ENCODE data around the gene DOCK7. TPM values are rescaled to one million over a fixed set of nuclear protein-coding genes. Genes with fewer than 3 reads are reported as not detected.

The DOCK7 gene
- total and polyA plus RNA-seq, 2 of the 8 experiments (the other 6 are each of a cell fraction or from before 2014, with no cell fraction given) = 10.2 to 33.7 TPM

GRCh38 chr1:62716397-62716796, 28.2 kb upstream of the DOCK7 start:
- ChIA-PET POLR2A (ENCODE audit: partially characterized antibody) (interaction anchor here (0.6 to 1.1 kb wide), 2 partner anchors 27 to 37 kb away, joined by 3 read pairs; no protein-coding TSS in a partner anchor), CTCF (ENCODE audit: partially characterized antibody) (interaction anchor here (1.1 kb wide), 1 partner anchor 11 kb away, joined by 3 read pairs; no protein-coding TSS in a partner anchor)
- H3K56ac ChIP-seq (replicated peaks; ENCODE audit: insufficient read length, low read depth, low read length) = no peak overlapping the region
- no peak overlapping the region for H4K91ac ChIP-seq (replicated peaks; ENCODE audit: insufficient read length, low read length)
- H3K9ac ChIP-seq (replicated peaks in 1 of 4; ENCODE audit: extremely low read depth in 1 of 4, low read depth in 3 of 4, low read length in 3 of 4) = no peak overlapping the region
- no peak overlapping the region for H3K4me2 ChIP-seq (ENCODE audit: insufficient read depth in 1 of 2, low read depth in 2 of 2, low read length in 2 of 2)
- H3K27me3 ChIP-seq (replicated peaks in 1 of 4; ENCODE audit: control insufficient read depth in 3 of 4, extremely low read depth in 1 of 4, insufficient read depth in 3 of 4, low read length in 3 of 4) = no peaks in the 10 kb centered on the region
- H2BK120ac ChIP-seq (replicated peaks; ENCODE audit: low read depth, low read length) = no peak overlapping the region
- H3K4me1 ChIP-seq (replicated peaks in 1 of 4; ENCODE audit: control insufficient read depth in 3 of 4, insufficient read depth in 4 of 4, low read length in 3 of 4) = peaks cover 0 to 5% (median 0%) of the 10 kb centered on the region in 4 experiments; a peak in 1 of 7 replicates
- no peak overlapping the region for H3K4me3 ChIP-seq (ENCODE audit: extremely low read depth in 1 of 4, insufficient read depth in 2 of 4, low read depth in 3 of 4, low read length in 4 of 4)
- WGBS, 2 experiments (ENCODE audit: extremely low coverage in 1 of 2, insufficient coverage in 1 of 2, insufficient read length in 1 of 2, insufficient replicate concordance in 2 of 2, low coverage in 1 of 2, low lambda C conversion rate in 2 of 2, missing lambda C conversion rate in 1 of 2) = 87% methylated on average over 3 of the region's 3 CpGs; no CpG with 5 or more reads in 1 of the 2 experiments
- H3K23me2 ChIP-seq (ENCODE audit: low read depth, low read length) = no peaks in the 10 kb centered on the region
- H3K27ac ChIP-seq (ENCODE audit: low read depth, low read length) = no peak overlapping the region
- H3K14ac ChIP-seq (ENCODE audit: insufficient read length) = no peak overlapping the region
- no peak overlapping the region for H3K4ac ChIP-seq (replicated peaks; ENCODE audit: insufficient read length, low read depth, low read length)
- H2BK15ac ChIP-seq (ENCODE audit: low read length) = no peak overlapping the region
- H3K18ac ChIP-seq (ENCODE audit: extremely low read depth, low read length) = no peak overlapping the region
- no peaks in the 10 kb centered on the region for H3K36me3 ChIP-seq (ENCODE audit: control insufficient read depth in 2 of 4, insufficient read depth in 4 of 4, low read length in 3 of 4)
- H3K79me2 ChIP-seq (ENCODE audit: control insufficient read depth in 1 of 2, insufficient read depth in 2 of 2, low read length in 2 of 2) = no peaks in the 10 kb centered on the region
- H2BK12ac ChIP-seq (ENCODE audit: low read depth, low read length) = no peak overlapping the region
- no peak overlapping the region for H2BK5ac ChIP-seq (ENCODE audit: low read depth, low read length)
- H3K9me3 ChIP-seq (ENCODE audit: insufficient read depth in 2 of 2, low read depth in 1 of 2, low read length in 1 of 2) = no peaks in the 10 kb centered on the region
- H4K8ac ChIP-seq (ENCODE audit: extremely low read depth, insufficient read depth, low read length) = no peak overlapping the region
- no peaks in the 10 kb centered on the region for H3K79me1 ChIP-seq (ENCODE audit: low read depth, low read length)
- DNase-seq (ENCODE audit: low read depth in 1 of 2, low spot score in 2 of 2) (no peak), FAIRE-seq (no peak)
- no peaks in the 10 kb centered on the region for H4K20me1 ChIP-seq (replicated peaks in 1 of 2; ENCODE audit: control insufficient read depth in 1 of 2, insufficient read depth in 2 of 2, low read length in 2 of 2)
- H3K23ac ChIP-seq (ENCODE audit: insufficient read length) = no peak overlapping the region
- H2AFZ ChIP-seq (ENCODE audit: low read length) = no peak overlapping the region
- no peak overlapping the region for H2AK5ac ChIP-seq (ENCODE audit: low read depth, low read length)
- no peak overlapping the region for H4K5ac ChIP-seq (ENCODE audit: insufficient read length, low read depth, low read length)
- no peak overlapping the region for H2BK20ac ChIP-seq (ENCODE audit: low read length)
- no peak for TF ChIP-seq EP300 (IDR thresholded peaks at IDR 0.05; ENCODE audit: borderline replicate concordance in 1 of 2, low read depth in 2 of 2, low read length in 2 of 2)
- no peak for TF ChIP-seq BCL11A (IDR thresholded peaks at IDR 0.05; ENCODE audit: low read depth in 2 of 2, low read length in 2 of 2)
- TF ChIP-seq JUND (IDR thresholded peaks at IDR 0.05; ENCODE audit: low read length) = no peak
- TF ChIP-seq ZNF274 (IDR thresholded peaks at IDR 0.05; ENCODE audit: borderline replicate concordance, extremely low read depth, low read length) = no peak
- TF ChIP-seq CHD1 (IDR thresholded peaks at IDR 0.05; ENCODE audit: low read depth, low read length) = no peak
- no peak for TF ChIP-seq SIN3A (conservative IDR thresholded peaks at IDR 0.05 in 1 of 2, IDR thresholded peaks at IDR 0.05 in 1 of 2; ENCODE audit: low read depth in 1 of 2, low read length in 2 of 2)
- no peak for TF ChIP-seq NANOG (IDR thresholded peaks at IDR 0.05; ENCODE audit: insufficient read depth, low read depth, low read length, poor library complexity, severe bottlenecking)
- no peak for TF ChIP-seq SIRT6 (IDR thresholded peaks at IDR 0.05; ENCODE audit: low read length)
- TF ChIP-seq KDM4A (IDR thresholded peaks at IDR 0.05; ENCODE audit: low read depth, low read length, severe bottlenecking) = no peak
- no peak for TF ChIP-seq NRF1 (IDR thresholded peaks at IDR 0.05; ENCODE audit: low read depth, low read length)
- no peak for TF ChIP-seq JUN (IDR thresholded peaks at IDR 0.05; ENCODE audit: low read depth, low read length)
- TF ChIP-seq ASH2L (IDR thresholded peaks at IDR 0.05; ENCODE audit: low read length) = no peak
- TF ChIP-seq FOSL1 (IDR thresholded peaks at IDR 0.05; ENCODE audit: insufficient read depth, low read depth, low read length) = no peak
- no peak for TF ChIP-seq SP4 (IDR thresholded peaks at IDR 0.05; ENCODE audit: low read length)
- no peak for TF ChIP-seq RBBP5 (IDR thresholded peaks at IDR 0.05; ENCODE audit: borderline replicate concordance, low read depth, low read length)

Data from H1 (cell line).